SHP77 (cell line): ENCODE measurements around the gene CHST1.

ENCODE experiments used
- DNase-seq, 2 experiments: peaks; one replicate each; lab custom pipeline; 2025; lab: John Stamatoyannopoulos, UW

Gene CHST1

GRCh38 chr11:45665206-45665932, at the start of gene CHST1:
CHST1 (minus strand) TSS chr11:45665622; CDS start chr11:45650923, 14,699 bp downstream.
- no peak for DNase-seq

- no peak for DNase-seq
Observed at GRCh38 chr11:45713573-45713972, 48.2 kb upstream of the CHST1 start.

GRCh38 chr11:45710561-45710960, 45.1 kb upstream of the CHST1 start:
- DNase-seq: no peak

- DNase-seq: no peak
Observed at GRCh38 chr11:45708887-45709663, 43.7 kb upstream of the CHST1 start.

GRCh38 chr11:45704635-45705034, 39.2 kb upstream of the CHST1 start:
- no peak for DNase-seq

GRCh38 chr11:45704133-45704532, 38.7 kb upstream of the CHST1 start:
- no peak for DNase-seq

- DNase-seq: no peak
Observed at GRCh38 chr11:45702511-45702910, 37.1 kb upstream of the CHST1 start.

- no peak for DNase-seq
Observed at GRCh38 chr11:45698777-45699497, 33.5 kb upstream of the CHST1 start.

GRCh38 chr11:45692808-45693453, 27.5 kb upstream of the CHST1 start:
- no peak for DNase-seq

- DNase-seq: no peak
Observed at GRCh38 chr11:45688472-45689033, 23.1 kb upstream of the CHST1 start.

- no peak for DNase-seq
Observed at GRCh38 chr11:45687836-45688235, 22.4 kb upstream of the CHST1 start.

GRCh38 chr11:45685964-45686537, 20.6 kb upstream of the CHST1 start:
- DNase-seq: no peak

- no peak for DNase-seq
Observed at GRCh38 chr11:45684440-45684839, 19.0 kb upstream of the CHST1 start.

GRCh38 chr11:45683271-45684058, 18.0 kb upstream of the CHST1 start:
- DNase-seq: no peak

- DNase-seq: no peak
Observed at GRCh38 chr11:45679806-45680205, 14.4 kb upstream of the CHST1 start.

- no peak for DNase-seq
Observed at GRCh38 chr11:45678976-45679375, 13.6 kb upstream of the CHST1 start.

- DNase-seq: no peak
Observed at GRCh38 chr11:45677770-45678512, 12.5 kb upstream of the CHST1 start.

GRCh38 chr11:45676522-45677095, 11.2 kb upstream of the CHST1 start:
- no peak for DNase-seq

GRCh38 chr11:45675646-45676045, 10.2 kb upstream of the CHST1 start:
- no peak for DNase-seq
